Body of pancreas (tissue), 4 donors: Measurements from ENCODE around the gene C1R. TPM values are rescaled to one million over a fixed set of nuclear protein-coding genes. Genes with fewer than 3 reads are reported as not detected.
"Not testable (repeated sequence)": the region's sequence is repeated elsewhere in the genome, so short reads cannot be mapped to it uniquely, and the experiment has no call there.

Source experiments
- ATAC-seq: fragments of 150-250 bp; one replicate; pipeline ENCODE4 v1.9.1; 2016
- DNase-seq, 4 donors: peaks; one replicate each; pipeline ENCODE4 v3.0.0-alpha.2; 2019
- H3K27ac ChIP-seq, 4 donors: fragments of 200-600 bp; sonication (generic); 1 replicate in 3 of 4; 2 replicates in 1 of 4; pipeline versions ENCODE4 v1.5.1 to v1.6.1; 2016 to 2019; ENCODE audit warnings: mild to moderate bottlenecking in 1 of 4, mixed read lengths in 1 of 4, moderate library complexity in 1 of 4
- H3K27me3 ChIP-seq, 2 donors: fragments of 200-600 bp; sonication (generic); one replicate each; pipeline ENCODE4 v1.6.0; 2016; ENCODE audit warnings: mild to moderate bottlenecking in 1 of 2
- H3K36me3 ChIP-seq, 2 donors: fragments of 200-600 bp; sonication (generic); replicated peaks in 1 of 2; 2 replicates each; pipeline ENCODE4 v1.5.1; 2016; ENCODE audit warnings: low read depth in 2 of 2; ENCODE audit not compliant: insufficient read depth in 1 of 2
- H3K4me1 ChIP-seq: fragments of 200-600 bp; sonication (generic); one replicate; pipeline ENCODE4 v1.6.0; 2016
- H3K4me3 ChIP-seq, 2 donors: fragments of 200-600 bp; sonication (generic); 1 replicate in 1 of 2; 2 replicates in 1 of 2; pipeline ENCODE4 v1.5.1; 2016 to 2019
- H3K9me3 ChIP-seq, 3 donors: fragments of 200-600 bp; sonication (generic); 1 replicate in 2 of 3; 2 replicates in 1 of 3; pipeline ENCODE4 v1.5.1; 2016
- CTCF ChIP-seq, 7 experiments: fragments of 450-650 bp in 4 of 7; fragments of 200-600 bp in 3 of 7; sonication (generic) in 3 of 7; IDR thresholded peaks; one replicate each; pipeline ENCODE4 v1.5.1; 2016 to 2019; ENCODE audit warnings: antibody characterized with exemption in 7 of 7
- POLR2A ChIP-seq, 3 donors: fragments of 450-650 bp; IDR thresholded peaks; one replicate each; pipeline ENCODE4 v1.6.1; 2016; ENCODE audit warnings: antibody characterized with exemption in 3 of 3, mild to moderate bottlenecking in 2 of 3
- WGBS, 2 donors: methylation state at CpG; one replicate each; pipeline ENCODE4 v1.1.5; 2017; 5-methylcytosine and 5-hydroxymethylcytosine counted together
- intact Hi-C: fragments of 100-400 bp; cut with DNase I; formaldehyde crosslinking; loops from one replicate; pipeline ENCODE4 v1.15.1; 2023
- total RNA-seq, 2 donors: library from RNA; depleted of rRNA; stranded (reverse); fragments of >200 nt; gene quantifications; one replicate each; pipeline ENCODE4 v1.1.0, GENCODE V29; 2016

The C1R gene
- total RNA-seq, 2 donors from 2014 or later = 113 to 133 TPM

- peak overlapping the region; percentile 91 to 99 (median 96) for H3K27ac ChIP-seq
- H3K9me3 ChIP-seq = no peaks in the 10 kb centered on the region
- peaks cover 0 to 2% of the 10 kb centered on the region in 2 donors for H3K36me3 ChIP-seq
- intact Hi-C loops = no loop called here
- peaks cover 30% of the 10 kb centered on the region for H3K4me1 ChIP-seq
- DNase-seq = peak in 1 of 4 donors; percentile 51
- H3K27me3 ChIP-seq = no peaks in the 10 kb centered on the region
- WGBS, 2 donors = 15 to 16% methylated on average over 3 of the region's 3 CpGs
- peak; percentile 38 for ATAC-seq
- TF ChIP-seq POLR2A (IDR thresholded peaks at IDR 0.05) (no peak), CTCF (IDR thresholded peaks at IDR 0.05) (no peak)
- H3K4me3 ChIP-seq = peak overlapping the region; percentile 56 to 57
Measured at GRCh38 chr12:7107636-7108002, 15.4 kb upstream of the C1R start.

- intact Hi-C loops, H3K9me3 ChIP-seq, H3K4me3 ChIP-seq, DNase-seq, H3K27me3 ChIP-seq, ATAC-seq, H3K36me3 ChIP-seq: not testable (repeated sequence)
- 93 to 100% methylated on average over 5 of the region's 5 CpGs for WGBS, 2 donors
- Histone ChIP-seq H3K27ac (peak overlapping the region in 2 of 4 donors; percentile 91 to 99), H3K4me1 (peaks cover 30% of the 10 kb centered on the region)
Measured at GRCh38 chr12:7107181-7107580, 14.9 kb upstream of the C1R start.

- Histone ChIP-seq H3K9me3 (no peaks in the 10 kb centered on the region), H3K27ac (no peak overlapping the region), H3K27me3 (no peaks in the 10 kb centered on the region), H3K4me1 (peaks cover 36% of the 10 kb centered on the region), H3K4me3 (no peak overlapping the region), H3K36me3 (peaks cover 0 to 2% of the 10 kb centered on the region in 2 donors)
- 87 to 96% methylated on average over 1 of the region's 1 CpG for WGBS, 2 donors
- no peak for TF ChIP-seq POLR2A (IDR thresholded peaks at IDR 0.05)
- no peak for TF ChIP-seq CTCF (IDR thresholded peaks at IDR 0.05)
- ATAC-seq = no peak
- intact Hi-C loops = no loop called here
- DNase-seq = no peak
Measured at GRCh38 chr12:7106082-7106481, 13.8 kb upstream of the C1R start.

- no peak for ATAC-seq
- no peak for TF ChIP-seq POLR2A (IDR thresholded peaks at IDR 0.05)
- TF ChIP-seq CTCF (IDR thresholded peaks at IDR 0.05) = no peak
- H3K36me3 ChIP-seq = peaks cover 4 to 6% of the 10 kb centered on the region in 2 donors
- no peak overlapping the region for H3K4me3 ChIP-seq
- H3K27me3 ChIP-seq = no peaks in the 10 kb centered on the region
- intact Hi-C loops = no loop called here
- no peak overlapping the region for H3K27ac ChIP-seq
- H3K4me1 ChIP-seq = peaks cover 30% of the 10 kb centered on the region
- WGBS, 2 donors = 86 to 89% methylated on average over 14 of the region's 14 CpGs
- DNase-seq = no peak
- H3K9me3 ChIP-seq = no peaks in the 10 kb centered on the region
Measured at GRCh38 chr12:7103837-7104584, 11.8 kb upstream of the C1R start.

GRCh38 chr12:7102582-7102981 lies 10.3 kb upstream of the C1R start:
- H3K4me3 ChIP-seq = no peak overlapping the region
- no peaks in the 10 kb centered on the region for H3K9me3 ChIP-seq
- TF ChIP-seq POLR2A (IDR thresholded peaks at IDR 0.05) (no peak), CTCF (IDR thresholded peaks at IDR 0.05) (no peak)
- DNase-seq = no peak
- intact Hi-C loops = no loop called here
- no peaks in the 10 kb centered on the region for H3K27me3 ChIP-seq
- H3K36me3 ChIP-seq = peaks cover 4 to 9% of the 10 kb centered on the region in 2 donors
- no peak overlapping the region for H3K27ac ChIP-seq
- no peak for ATAC-seq
- H3K4me1 ChIP-seq = peaks cover 23% of the 10 kb centered on the region
- 79 to 81% methylated on average over 3 of the region's 3 CpGs for whole genome bisulfite sequencing, 2 donors
